Measurements from ENCODE around the gene ZEB2. TPM values are rescaled to one million over a fixed set of nuclear protein-coding genes. Genes with fewer than 3 reads are reported as not detected.

The ZEB2 gene
- 4.1 and 6.3 TPM in 2 replicates for total RNA-seq

GRCh38 chr2:144519934-144520731 is at the start of gene ZEB2:
ZEB2 (minus strand) TSS chr2:144520119; CDS start chr2:144517350, 2,769 bp downstream.
- TF ChIP-seq CTCF (conservative IDR thresholded peaks at IDR 0.05; ENCODE audit: low read depth, low read length), result peak; percentile 61
- DNase-seq (ENCODE audit: low read depth), result no peak
- H3K4me3 ChIP-seq (ENCODE audit: low read depth, low read length), result peak within 1 kb of the TSS; percentile 68

DNA sequence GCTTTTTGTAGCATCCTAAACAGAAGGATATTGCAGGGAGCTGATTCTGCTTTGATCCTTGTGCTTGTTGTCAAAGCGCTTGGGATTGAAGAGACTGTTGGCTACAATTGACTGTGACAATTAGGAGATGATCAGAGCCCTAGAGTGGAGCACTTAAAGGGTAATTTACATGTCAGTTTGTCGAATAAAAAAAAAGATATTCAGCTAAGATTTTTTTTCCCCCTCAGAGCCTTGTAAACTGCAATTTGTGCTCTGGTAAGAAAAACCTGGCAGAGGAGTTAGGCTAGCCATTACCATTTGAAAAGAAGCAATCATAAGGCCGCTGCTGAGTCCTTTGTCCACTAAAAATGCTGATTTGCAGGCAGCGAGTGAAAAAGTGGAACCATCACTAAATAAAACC is 47.8 kb upstream of the ZEB2 start:
- no peak for DNase-seq (ENCODE audit: low read depth)
- no peak for TF ChIP-seq CTCF (conservative IDR thresholded peaks at IDR 0.05; ENCODE audit: low read depth, low read length)
- no peak overlapping the region for H3K4me3 ChIP-seq (ENCODE audit: low read depth, low read length)

GRCh38 chr2:144566448-144566847 is 46.5 kb upstream of the ZEB2 start:
- DNase-seq (ENCODE audit: low read depth), result no peak
- no peak for TF ChIP-seq CTCF (conservative IDR thresholded peaks at IDR 0.05; ENCODE audit: low read depth, low read length)
- no peak overlapping the region for H3K4me3 ChIP-seq (ENCODE audit: low read depth, low read length)

- no peak overlapping the region for H3K4me3 ChIP-seq (ENCODE audit: low read depth, low read length)
- no peak for DNase-seq (ENCODE audit: low read depth)
- no peak for TF ChIP-seq CTCF (conservative IDR thresholded peaks at IDR 0.05; ENCODE audit: low read depth, low read length)
Observed at GRCh38 chr2:144560251-144560650, 40.3 kb upstream of the ZEB2 start.

- no peak overlapping the region for H3K4me3 ChIP-seq (ENCODE audit: low read depth, low read length)
- DNase-seq (ENCODE audit: low read depth), result no peak
- TF ChIP-seq CTCF (conservative IDR thresholded peaks at IDR 0.05; ENCODE audit: low read depth, low read length), result no peak
Observed at GRCh38 chr2:144559681-144560080, 39.8 kb upstream of the ZEB2 start.

DNA sequence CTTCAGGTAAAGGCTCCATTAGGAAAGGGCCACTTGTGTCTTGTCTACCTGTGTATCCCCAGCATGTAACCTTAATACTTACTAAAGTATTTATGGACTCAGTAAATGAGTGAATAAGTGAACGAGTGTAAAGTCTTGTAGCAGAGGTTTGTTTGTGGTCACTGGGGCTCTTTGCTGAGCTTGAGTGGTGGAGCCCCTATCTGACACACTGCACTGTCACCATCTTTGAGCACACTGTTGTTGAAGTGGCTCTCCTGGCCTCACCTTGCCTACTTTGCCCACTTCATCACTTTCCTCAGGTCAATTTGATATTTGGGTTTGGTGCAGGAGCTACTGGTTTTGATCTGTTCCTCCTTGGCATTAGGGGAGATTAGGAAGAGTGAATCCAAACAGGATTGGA is 39.3 kb upstream of the ZEB2 start:
- no peak overlapping the region for H3K4me3 ChIP-seq (ENCODE audit: low read depth, low read length)
- TF ChIP-seq CTCF (conservative IDR thresholded peaks at IDR 0.05; ENCODE audit: low read depth, low read length), result no peak
- DNase-seq (ENCODE audit: low read depth), result no peak
